Lung microvascular endothelial cell (primary cell): ENCODE data around the gene MS4A2. TPM values are rescaled to one million over a fixed set of nuclear protein-coding genes. Genes with fewer than 3 reads are reported as not detected.

Experiments
- total RNA-seq: library from RNA; depleted of rRNA; stranded (reverse); fragments of >200 nt; gene quantifications from 2 replicates; pipeline ENCODE4 v1.2.1, GENCODE V29; 2014

The MS4A2 gene
- total RNA-seq, 1 donor from 2014 or later = not detected

Other genes starting within 250 kb of the MS4A2 start
- gene CBLIF, start 243.2 kb upstream of the MS4A2 start, total RNA-seq = not detected in 2 replicates
- gene TCN1, start 222.2 kb upstream of the MS4A2 start, total RNA-seq = not detected in 2 replicates
- gene OOSP3, start 209.9 kb upstream of the MS4A2 start, total RNA-seq = not detected in 2 replicates
- gene OOSP1, start 150.2 kb upstream of the MS4A2 start, total RNA-seq = not detected in 2 replicates
- not detected in 2 replicates for gene OOSP4A, start 124.6 kb upstream of the MS4A2 start, total RNA-seq
- gene OOSP4B, start 71.5 kb upstream of the MS4A2 start, total RNA-seq = not detected in 2 replicates
- not detected in 2 replicates for gene OOSP2, start 48.3 kb upstream of the MS4A2 start, total RNA-seq
- not detected in 2 replicates for gene MS4A3, start 32.0 kb upstream of the MS4A2 start, total RNA-seq
- gene MS4A6A, start 94.4 kb downstream of the MS4A2 start, total RNA-seq = 0.22 TPM in 1 of 2 replicates, not detected in the other
- gene MS4A4E, start 154.5 kb downstream of the MS4A2 start, total RNA-seq = not detected in 2 replicates
- gene MS4A4A, start 192.0 kb downstream of the MS4A2 start, total RNA-seq = not detected in 2 replicates
- not detected in 2 replicates for gene MS4A6E, start 238.6 kb downstream of the MS4A2 start, total RNA-seq